Measurements from ENCODE around the gene GBX2.
A peak's percentile ranks its signal among the peaks of the same experiment; 100 is the strongest.

Gene GBX2

DNA sequence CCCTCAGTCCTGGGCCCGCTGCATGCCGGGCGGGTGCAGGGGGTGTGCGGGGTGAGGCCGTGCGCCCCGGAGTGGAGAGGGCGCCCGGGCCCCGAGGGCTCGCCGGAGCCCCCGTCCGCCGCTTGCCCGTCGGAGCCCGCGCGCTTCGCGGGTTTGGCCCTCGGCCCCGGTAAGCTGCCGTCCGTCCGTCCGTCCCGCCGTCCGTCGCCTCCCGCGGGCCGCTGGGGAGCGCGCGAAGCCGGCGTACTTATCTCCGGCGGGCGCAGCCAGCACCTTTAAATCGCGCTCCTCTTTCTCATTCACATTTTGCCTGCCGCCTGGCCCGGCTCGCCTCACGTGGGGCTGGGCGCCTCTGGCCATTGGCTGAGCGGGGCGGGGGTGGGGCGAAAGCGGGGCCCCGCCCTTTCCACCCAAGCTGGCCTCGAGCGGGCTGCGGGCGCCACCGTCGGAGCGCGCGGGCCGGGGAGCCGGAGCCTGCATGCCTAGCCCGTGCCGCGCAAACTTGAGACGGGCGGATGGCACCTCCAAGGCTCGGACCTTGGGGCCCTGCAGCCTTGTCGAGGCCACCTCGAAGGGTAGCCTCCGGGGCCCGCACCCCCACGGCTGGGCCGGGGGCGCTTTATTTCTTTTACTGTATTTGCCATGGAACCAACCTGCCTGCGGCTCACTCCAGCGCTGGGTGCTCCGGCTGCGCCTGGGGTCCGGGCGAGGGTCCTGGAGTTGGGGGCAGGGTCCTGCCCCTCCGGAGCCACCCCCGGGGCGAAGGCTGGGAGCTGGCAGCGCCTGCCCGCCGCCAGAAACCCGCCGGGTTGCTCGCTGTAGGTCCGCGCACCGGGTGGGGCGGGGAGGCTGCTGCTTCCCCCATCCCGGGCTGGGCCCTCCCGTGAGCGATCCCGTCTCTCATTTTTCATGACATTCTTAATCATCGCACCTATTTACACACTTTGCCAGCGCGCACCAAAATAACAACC, at the start of gene GBX2:
TSS of gene GBX2 (minus strand) at position 277 of the 971 bp plus-strand sequence. CDS start 415 bp downstream, outside the sequence.
- DNase-seq (ENCODE audit: low spot score) = peak; percentile 75

GRCh38 chr2:236217926-236218325, 49.7 kb upstream of the GBX2 start:
- DNase-seq (ENCODE audit: low spot score) = no peak

DNA sequence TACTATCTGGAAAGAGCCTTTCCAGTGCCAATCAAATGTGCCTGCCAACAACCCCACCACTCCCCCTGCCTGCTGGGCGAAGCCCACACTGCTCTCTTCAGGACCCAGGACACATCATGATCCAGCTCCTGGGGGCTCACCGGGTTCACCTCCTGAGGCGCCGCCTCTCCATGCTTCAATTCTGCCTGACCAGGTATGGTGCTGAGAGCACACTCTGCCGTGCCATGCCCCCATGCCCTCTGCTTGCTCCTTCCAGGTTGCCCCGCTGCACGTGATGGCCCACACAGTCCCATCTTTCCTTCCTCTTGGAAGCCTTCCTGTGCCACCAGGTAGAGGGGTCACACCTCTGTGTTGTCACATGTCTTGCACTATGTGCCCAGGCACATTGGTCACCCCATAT, 48.5 kb upstream of the GBX2 start:
- DNase-seq (ENCODE audit: low spot score) = no peak

DNA sequence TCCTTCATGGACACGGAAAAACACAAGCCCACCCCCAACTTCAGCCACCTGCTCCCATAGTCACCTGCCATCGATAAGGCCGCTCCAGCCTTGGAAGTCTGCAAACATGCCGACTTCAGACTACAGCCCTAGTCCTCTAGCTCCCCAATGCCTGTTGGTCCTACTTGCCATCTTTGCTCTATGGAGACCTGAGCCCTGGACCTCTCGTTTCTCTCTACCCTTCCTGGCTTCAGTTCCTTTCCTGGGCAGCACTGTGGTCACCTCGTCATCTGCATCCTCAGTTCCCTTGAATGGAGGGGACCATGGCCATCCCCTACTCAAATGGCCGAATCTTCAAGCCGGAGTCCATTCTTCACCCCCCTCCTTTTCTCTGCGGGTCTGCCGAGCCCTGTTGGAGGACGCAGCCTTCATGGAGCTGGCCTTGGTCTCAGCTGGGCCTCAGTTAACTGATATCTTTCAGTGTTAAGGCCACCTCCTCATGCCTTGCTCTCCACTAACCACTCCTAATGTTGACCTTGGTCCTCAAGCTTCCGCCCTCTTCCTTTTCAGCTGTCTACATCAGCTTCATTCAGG, 47.7 kb upstream of the GBX2 start:
- DNase-seq (ENCODE audit: low spot score) = no peak

GRCh38 chr2:236215196-236215595, 47.0 kb upstream of the GBX2 start:
- DNase-seq (ENCODE audit: low spot score) = no peak

- DNase-seq (ENCODE audit: low spot score) = no peak
These were observed 46.3 kb upstream of the GBX2 start for GRCh38 chr2:236214376-236214995.

GRCh38 chr2:236211296-236211695, 43.1 kb upstream of the GBX2 start:
- DNase-seq (ENCODE audit: low spot score) = no peak

DNA sequence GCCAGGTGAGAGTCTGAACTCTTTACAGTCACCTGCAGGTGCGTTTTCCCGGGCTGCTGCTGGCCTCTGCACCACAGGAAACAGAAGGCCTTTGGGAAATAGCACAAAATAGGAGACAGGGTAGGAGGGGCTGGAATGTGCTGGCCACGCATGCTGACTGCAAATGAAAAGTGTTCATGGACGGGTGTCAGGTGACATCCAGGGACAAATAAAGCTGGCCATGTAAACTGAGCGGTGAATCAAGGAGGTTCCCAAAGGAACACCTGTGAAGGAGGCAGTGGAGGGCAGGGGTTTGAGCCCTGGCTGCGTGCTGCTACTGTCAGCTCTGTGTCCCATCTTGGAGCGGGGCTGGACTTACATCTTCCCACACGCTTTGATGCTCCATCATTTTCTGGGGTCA, 42.4 kb upstream of the GBX2 start:
- DNase-seq (ENCODE audit: low spot score) = no peak

DNA sequence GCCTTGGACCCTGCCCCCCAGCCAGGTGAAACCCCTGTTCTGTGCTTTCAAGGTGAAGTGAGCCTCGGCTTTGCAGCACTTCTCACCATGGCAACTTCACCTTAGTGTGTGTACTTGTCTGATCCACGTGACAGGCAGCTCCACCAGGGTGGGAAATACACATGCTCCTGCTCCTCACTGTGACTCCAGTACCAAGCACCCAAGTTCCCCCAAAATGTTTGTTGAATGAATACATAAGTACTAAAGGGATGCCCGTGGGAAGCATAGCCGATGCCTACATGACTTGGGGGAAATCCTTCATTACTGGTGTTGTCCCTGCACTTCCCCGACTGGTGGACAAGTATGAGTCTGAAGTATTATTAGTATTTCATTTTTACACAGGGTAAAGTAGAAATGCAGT, 41.8 kb upstream of the GBX2 start:
- no peak for DNase-seq (ENCODE audit: low spot score)

DNA sequence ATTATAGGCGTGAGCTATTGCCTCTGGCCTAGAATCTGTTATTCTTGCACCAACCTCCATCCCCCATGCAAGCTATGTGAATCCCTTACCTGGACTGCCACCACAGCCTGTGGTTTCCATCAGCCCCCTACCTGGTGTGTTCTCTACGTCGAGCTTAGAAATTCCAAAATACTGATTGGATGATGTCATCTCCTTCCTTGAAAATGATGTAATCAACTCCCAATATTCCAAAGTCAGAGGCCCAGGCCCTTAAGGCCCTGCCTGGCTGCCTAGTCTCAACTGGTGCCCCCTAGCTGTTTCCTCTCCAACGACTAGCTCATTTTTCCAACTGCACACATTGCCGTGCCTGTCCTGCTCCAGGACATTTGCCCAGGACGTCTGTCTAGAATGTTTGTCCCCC, 41.3 kb upstream of the GBX2 start:
- no peak for DNase-seq (ENCODE audit: low spot score)

GRCh38 chr2:236208019-236208926, 40.1 kb upstream of the GBX2 start:
- DNase-seq (ENCODE audit: low spot score) = peak; percentile 18

GRCh38 chr2:236207472-236207871, 39.3 kb upstream of the GBX2 start:
- DNase-seq (ENCODE audit: low spot score) = no peak

- DNase-seq (ENCODE audit: low spot score) = no peak
These were observed 37.9 kb upstream of the GBX2 start for GRCh38 chr2:236205867-236206645.

DNA sequence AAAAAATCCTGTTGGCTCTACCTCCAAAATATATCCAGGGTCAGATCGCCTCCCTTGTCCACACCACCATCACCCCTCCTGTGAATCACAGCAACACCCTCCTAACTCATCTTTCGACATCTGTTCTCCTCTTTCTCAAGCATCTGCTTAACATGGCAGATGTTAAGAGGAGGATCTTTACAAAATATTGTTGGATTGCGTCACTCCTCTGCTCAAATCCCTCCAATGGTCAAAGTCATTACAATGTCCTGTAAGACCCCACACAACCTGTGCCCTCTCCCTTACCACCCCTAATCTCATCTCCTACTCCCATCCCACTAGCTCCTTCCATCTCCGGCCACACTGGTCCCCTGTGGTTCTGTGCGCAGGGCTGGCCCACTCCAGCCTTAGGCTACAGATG, 36.8 kb upstream of the GBX2 start:
- no peak for DNase-seq (ENCODE audit: low spot score)

- no peak for DNase-seq (ENCODE audit: low spot score)
These were observed 32.2 kb upstream of the GBX2 start for GRCh38 chr2:236200378-236200777.

GRCh38 chr2:236196366-236196765, 28.2 kb upstream of the GBX2 start:
- no peak for DNase-seq (ENCODE audit: low spot score)

- DNase-seq (ENCODE audit: low spot score) = no peak
These were observed 27.5 kb upstream of the GBX2 start for GRCh38 chr2:236195726-236196125.

DNA sequence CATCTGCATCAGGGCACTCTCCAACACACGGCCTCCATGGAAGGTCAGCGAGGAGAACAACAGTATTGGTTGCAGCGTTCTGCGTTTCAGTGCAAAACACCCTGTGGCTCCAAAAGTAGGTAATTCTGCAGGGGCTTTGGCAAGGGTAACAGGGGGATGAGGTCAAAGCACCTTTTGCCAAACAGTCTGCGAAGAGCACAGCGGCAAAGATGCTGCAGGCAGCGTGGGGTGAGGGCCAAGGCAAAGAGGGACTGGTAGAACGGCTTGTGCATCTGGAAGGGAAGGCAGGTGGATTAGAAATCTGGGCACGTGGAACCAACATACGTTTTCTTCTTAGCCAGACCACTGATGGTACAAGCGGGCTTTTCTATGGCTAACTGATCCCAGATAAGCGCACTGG, 26.6 kb upstream of the GBX2 start:
- no peak for DNase-seq (ENCODE audit: low spot score)

DNA sequence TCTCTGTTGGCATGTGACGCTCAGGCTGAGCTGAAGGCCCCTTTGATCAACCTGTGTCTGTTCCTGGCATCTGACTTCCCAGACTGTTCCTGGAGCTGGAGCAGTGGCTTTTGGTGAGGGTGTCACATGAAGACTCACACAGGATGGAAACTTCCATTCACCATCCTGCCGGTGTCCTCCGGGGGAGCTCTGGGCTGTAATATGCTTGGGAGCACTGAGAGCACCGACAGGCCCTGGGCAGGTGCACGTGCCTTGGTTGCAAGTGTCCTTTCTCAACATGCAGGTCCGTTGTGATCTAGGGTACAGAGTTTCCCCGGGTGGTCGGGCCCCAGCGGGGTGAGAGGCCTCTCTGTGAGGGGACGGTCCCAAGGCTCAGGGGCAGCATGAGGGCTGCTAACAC, 24.8 kb upstream of the GBX2 start:
- DNase-seq (ENCODE audit: low spot score) = no peak

- DNase-seq (ENCODE audit: low spot score) = no peak
These were observed 22.5 kb upstream of the GBX2 start for GRCh38 chr2:236190674-236191073.

- no peak for DNase-seq (ENCODE audit: low spot score)
These were observed 16.5 kb upstream of the GBX2 start for GRCh38 chr2:236184701-236185100.

Measured in AG08395 (cell line).